ENCODE measurements around the gene CARMIL3.

Gene CARMIL3

GRCh38 chr14:24092505-24093206, 40.8 kb downstream of the CARMIL3 start:
- H3K4me3 ChIP-seq (replicated peaks; ENCODE audit: low read depth, low read length) = no peak overlapping the region
- no peak for TF ChIP-seq CTCF (IDR thresholded peaks at IDR 0.05; ENCODE audit: low read length, missing control alignments)
- DNase-seq (ENCODE audit: low read depth) = no peak

- no peak for DNase-seq (ENCODE audit: low read depth)
- peak overlapping the region; percentile 72 for H3K4me3 ChIP-seq (replicated peaks; ENCODE audit: low read depth, low read length)
- no peak for TF ChIP-seq CTCF (IDR thresholded peaks at IDR 0.05; ENCODE audit: low read length, missing control alignments)
Observed at GRCh38 chr14:24093207-24093900, 41.5 kb downstream of the CARMIL3 start.

GRCh38 chr14:24093901-24094840, 42.4 kb downstream of the CARMIL3 start, which contains the start of gene PCK2:
Gene PCK2, plus strand, starts transcription at chr14:24094311. Its CDS starts 95 bp downstream, at chr14:24094406.
- peak; percentile 88 for DNase-seq (ENCODE audit: low read depth)
- TF ChIP-seq CTCF (IDR thresholded peaks at IDR 0.05; ENCODE audit: low read length, missing control alignments) = no peak
- H3K4me3 ChIP-seq (replicated peaks; ENCODE audit: low read depth, low read length) = peak within 1 kb of the TSS; percentile 72

- H3K4me3 ChIP-seq (replicated peaks; ENCODE audit: low read depth, low read length) = peak overlapping the region; percentile 72
- TF ChIP-seq CTCF (IDR thresholded peaks at IDR 0.05; ENCODE audit: low read length, missing control alignments) = no peak
- no peak for DNase-seq (ENCODE audit: low read depth)
Observed at GRCh38 chr14:24094841-24095270, 43.0 kb downstream of the CARMIL3 start.

GRCh38 chr14:24095271-24096068, 43.7 kb downstream of the CARMIL3 start:
- DNase-seq (ENCODE audit: low read depth) = peak; percentile 33
- TF ChIP-seq CTCF (IDR thresholded peaks at IDR 0.05; ENCODE audit: low read length, missing control alignments) = no peak
- H3K4me3 ChIP-seq (replicated peaks; ENCODE audit: low read depth, low read length) = peak overlapping the region; percentile 72
